ENCODE results near the gene SND1. TPM values are rescaled to one million over a fixed set of nuclear protein-coding genes. Genes with fewer than 3 reads are reported as not detected.

The SND1 gene
- total RNA-seq, 1 donor from 2014 or later, result 85.9 TPM

- no peaks in the 10 kb centered on the region for H3K27me3 ChIP-seq
- intact Hi-C loops (cut with DNase I), result no loop called here
- TF ChIP-seq POLR2A (IDR thresholded peaks at IDR 0.05) (no peak), POLR2AphosphoS5 (IDR thresholded peaks at IDR 0.05; ENCODE audit: insufficient read depth in 1 of 2, low read depth in 1 of 2) (no peak)
- no peaks in the 10 kb centered on the region for H3K4me1 ChIP-seq
- no peak overlapping the region for H3K27ac ChIP-seq
- no peak for DNase-seq (ENCODE audit: extremely low spot score in 2 of 2)
- no peak overlapping the region for H3K4me3 ChIP-seq
- no peaks in the 10 kb centered on the region for H3K9me3 ChIP-seq
- H3K36me3 ChIP-seq, result peaks cover 0 to 17% of the 10 kb centered on the region in 2 donors
Observed at GRCh38 chr7:127927348-127927696, 275.3 kb downstream of the SND1 start.

- no peaks in the 10 kb centered on the region for H3K9me3 ChIP-seq
- H3K27ac ChIP-seq, result no peak overlapping the region
- H3K4me1 ChIP-seq, result no peaks in the 10 kb centered on the region
- intact Hi-C loops (cut with DNase I), result no loop called here
- peaks cover 0 to 17% of the 10 kb centered on the region in 2 donors for H3K36me3 ChIP-seq
- TF ChIP-seq CTCF (IDR thresholded peaks at IDR 0.05), result no peak
- TF ChIP-seq POLR2AphosphoS5 (IDR thresholded peaks at IDR 0.05; ENCODE audit: insufficient read depth in 1 of 2, low read depth in 1 of 2), result no peak
- TF ChIP-seq POLR2A (IDR thresholded peaks at IDR 0.05), result no peak
- H3K27me3 ChIP-seq, result no peaks in the 10 kb centered on the region
- H3K4me3 ChIP-seq, result no peak overlapping the region
- no peak for DNase-seq (ENCODE audit: extremely low spot score in 2 of 2)
Observed at GRCh38 chr7:127928222-127928621, 276.2 kb downstream of the SND1 start.

- DNase-seq (ENCODE audit: extremely low spot score in 2 of 2), result no peak
- Histone ChIP-seq H3K36me3 (peaks cover 0 to 17% of the 10 kb centered on the region in 2 donors), H3K4me1 (no peaks in the 10 kb centered on the region), H3K9me3 (no peaks in the 10 kb centered on the region), H3K27ac (no peak overlapping the region), H3K27me3 (no peaks in the 10 kb centered on the region), H3K4me3 (no peak overlapping the region)
- TF ChIP-seq POLR2AphosphoS5 (IDR thresholded peaks at IDR 0.05; ENCODE audit: insufficient read depth in 1 of 2, low read depth in 1 of 2) (no peak), POLR2A (IDR thresholded peaks at IDR 0.05) (no peak), CTCF (IDR thresholded peaks at IDR 0.05) (no peak)
- intact Hi-C loops (cut with DNase I), result no loop called here
Observed at GRCh38 chr7:127928852-127929251, 276.9 kb downstream of the SND1 start.

- Histone ChIP-seq H3K4me1 (no peaks in the 10 kb centered on the region), H3K27ac (no peak overlapping the region), H3K9me3 (no peaks in the 10 kb centered on the region), H3K27me3 (no peaks in the 10 kb centered on the region), H3K4me3 (no peak overlapping the region), H3K36me3 (peaks cover 0 to 17% of the 10 kb centered on the region in 2 donors)
- intact Hi-C loops (cut with DNase I), result no loop called here
- no peak for TF ChIP-seq POLR2AphosphoS5 (IDR thresholded peaks at IDR 0.05; ENCODE audit: insufficient read depth in 1 of 2, low read depth in 1 of 2)
- no peak for TF ChIP-seq CTCF (IDR thresholded peaks at IDR 0.05)
- no peak for TF ChIP-seq POLR2A (IDR thresholded peaks at IDR 0.05)
- no peak for DNase-seq (ENCODE audit: extremely low spot score in 2 of 2)
Observed at GRCh38 chr7:127930341-127931328, 278.6 kb downstream of the SND1 start.

- no peaks in the 10 kb centered on the region for H3K27me3 ChIP-seq
- intact Hi-C loops (cut with DNase I), result no loop called here
- no peaks in the 10 kb centered on the region for H3K9me3 ChIP-seq
- no peak overlapping the region for H3K4me3 ChIP-seq
- peaks cover 0 to 17% of the 10 kb centered on the region in 2 donors for H3K36me3 ChIP-seq
- no peak overlapping the region for H3K27ac ChIP-seq
- no peak for TF ChIP-seq CTCF (IDR thresholded peaks at IDR 0.05)
- no peak for TF ChIP-seq POLR2AphosphoS5 (IDR thresholded peaks at IDR 0.05; ENCODE audit: insufficient read depth in 1 of 2, low read depth in 1 of 2)
- TF ChIP-seq POLR2A (IDR thresholded peaks at IDR 0.05), result no peak
- H3K4me1 ChIP-seq, result no peaks in the 10 kb centered on the region
- DNase-seq (ENCODE audit: extremely low spot score in 2 of 2), result no peak
Observed at GRCh38 chr7:127932076-127932475, 280.1 kb downstream of the SND1 start.

Measured in vagina (tissue), 2 donors.